HUES64 (cell line): ENCODE data around the gene DAAM1.

Experiments
- H3K27ac ChIP-seq: 2 replicates; pipeline ENCODE4 v1.7.0; 2013; ENCODE audit warnings: low read depth, low read length, inconsistent platforms
- H3K27me3 ChIP-seq: 2 replicates; pipeline ENCODE4 v1.6.1; 2013; ENCODE audit warnings: mild to moderate bottlenecking, low read length; ENCODE audit not compliant: insufficient read depth
- H3K36me3 ChIP-seq: 2 replicates; pipeline ENCODE4 v1.6.1; 2013; ENCODE audit warnings: mild to moderate bottlenecking, low read length; ENCODE audit not compliant: insufficient read depth
- H3K4me1 ChIP-seq: 2 replicates; pipeline ENCODE4 v1.6.1; 2013; ENCODE audit warnings: mild to moderate bottlenecking, low read length, moderate library complexity; ENCODE audit not compliant: insufficient read depth
- H3K4me3 ChIP-seq: 2 replicates; pipeline ENCODE4 v1.5.1; 2013; ENCODE audit warnings: mild to moderate bottlenecking, low read length, moderate library complexity
- H3K9ac ChIP-seq: 2 replicates; pipeline ENCODE4 v1.6.1; 2013; ENCODE audit warnings: mild to moderate bottlenecking, low read depth, low read length
- H3K9me3 ChIP-seq: 2 replicates; pipeline ENCODE4 v1.6.1; 2013; ENCODE audit warnings: low read depth, low read length; ENCODE audit not compliant: insufficient read depth
- WGBS: fragments of 150-250, 120-280 bp; methylation state at CpG from one replicate; pipeline ENCODE4 v1.1.7; 2013; ENCODE audit warnings: missing lambda C conversion rate; 5-methylcytosine and 5-hydroxymethylcytosine counted together

The DAAM1 gene

DNA sequence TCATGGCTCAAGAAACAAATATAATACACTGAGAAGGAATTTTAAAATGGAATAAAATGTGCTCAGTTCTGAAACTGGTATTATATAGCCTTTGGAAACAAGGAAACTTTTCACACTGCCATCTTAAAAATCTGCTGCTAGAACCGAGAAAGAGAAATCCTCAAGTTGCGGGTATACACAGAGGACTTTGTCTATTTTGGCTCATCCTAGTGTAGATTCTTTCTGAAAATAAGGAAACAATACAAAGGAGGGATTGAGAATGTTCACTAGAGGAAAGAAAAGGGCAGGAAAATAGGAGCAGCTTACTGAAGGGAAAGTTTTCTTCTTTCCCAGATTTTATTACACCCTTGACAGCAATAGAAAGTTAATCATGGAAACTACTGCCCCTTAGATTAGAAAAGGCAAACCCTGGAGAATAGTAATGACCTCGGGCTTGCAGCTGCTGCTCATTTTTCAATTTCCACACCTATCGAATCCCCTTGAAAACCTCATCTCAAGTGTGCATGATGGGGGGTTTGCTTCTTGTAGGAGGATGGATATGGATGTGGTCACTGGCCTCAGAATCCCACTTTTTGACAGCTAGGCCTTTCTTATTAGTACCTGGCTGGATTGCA, 104.6 kb downstream of the DAAM1 start:
- Histone ChIP-seq H3K9ac (no peak overlapping the region), H3K27ac (no peak overlapping the region), H3K27me3 (no peaks in the 10 kb centered on the region), H3K36me3 (no peaks in the 10 kb centered on the region), H3K4me3 (no peak overlapping the region), H3K4me1 (no peaks in the 10 kb centered on the region), H3K9me3 (no peaks in the 10 kb centered on the region)
- WGBS = 88% methylated on average over 3 of the region's 4 CpGs

DNA sequence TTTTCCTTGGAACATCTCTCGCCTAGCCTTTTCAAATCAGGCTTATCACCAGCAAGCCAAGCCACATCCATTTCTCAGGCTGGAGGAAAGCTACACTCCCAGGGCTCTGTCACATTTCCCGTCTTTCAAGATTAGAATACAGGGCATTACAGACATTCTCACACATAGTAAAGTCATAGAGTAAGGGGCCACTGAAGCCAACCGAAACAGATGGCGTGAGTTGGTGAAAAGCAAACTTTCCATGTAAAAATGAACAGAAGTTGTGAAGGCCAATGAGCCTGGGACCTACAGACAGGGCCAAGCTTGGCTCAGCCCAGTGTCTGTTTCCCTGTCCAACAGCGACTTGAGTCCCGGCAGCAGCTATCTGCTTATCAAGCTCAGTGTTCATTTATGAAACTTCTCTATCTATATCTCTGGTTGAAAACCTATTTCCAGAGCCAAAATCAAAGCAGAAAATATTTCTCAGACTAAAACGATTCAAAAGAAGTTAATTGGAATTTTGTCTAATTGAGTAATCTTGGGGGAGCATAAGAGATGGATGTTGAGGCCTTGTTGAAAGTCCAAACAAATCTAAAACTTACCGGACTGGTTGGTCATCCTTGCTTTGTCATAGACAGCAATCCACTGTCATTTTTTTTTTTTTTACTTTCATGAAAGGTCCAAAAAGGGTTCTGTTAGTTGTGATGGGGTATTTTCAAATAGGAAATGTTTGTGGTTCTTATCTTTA, 105.6 kb downstream of the DAAM1 start:
- Histone ChIP-seq H3K4me3 (no peak overlapping the region), H3K9ac (no peak overlapping the region), H3K27ac (no peak overlapping the region), H3K36me3 (no peaks in the 10 kb centered on the region), H3K27me3 (no peaks in the 10 kb centered on the region), H3K9me3 (no peaks in the 10 kb centered on the region), H3K4me1 (no peaks in the 10 kb centered on the region)
- WGBS = 96% methylated on average over 8 of the region's 8 CpGs

DNA sequence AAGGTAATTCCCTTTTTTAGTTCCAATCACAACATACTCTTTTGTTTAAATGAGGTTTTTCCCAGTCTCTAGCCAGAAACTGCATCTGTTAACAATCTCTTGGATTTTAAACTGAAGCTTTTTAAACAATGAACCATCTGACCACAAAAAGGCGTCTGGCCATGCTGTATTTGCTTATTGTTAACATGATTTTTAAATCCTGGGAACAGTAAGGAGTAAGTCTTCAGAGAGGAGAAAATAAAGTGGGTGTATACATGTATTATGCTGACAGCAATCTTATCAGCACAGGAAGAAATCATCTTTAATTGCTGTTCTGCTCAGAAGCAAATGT, 106.2 kb downstream of the DAAM1 start:
- Histone ChIP-seq H3K9me3 (no peaks in the 10 kb centered on the region), H3K36me3 (no peaks in the 10 kb centered on the region), H3K4me1 (no peaks in the 10 kb centered on the region), H3K27me3 (no peaks in the 10 kb centered on the region), H3K4me3 (no peak overlapping the region), H3K27ac (no peak overlapping the region), H3K9ac (no peak overlapping the region)
- WGBS = 84% methylated on average over 1 of the region's 1 CpG

DNA sequence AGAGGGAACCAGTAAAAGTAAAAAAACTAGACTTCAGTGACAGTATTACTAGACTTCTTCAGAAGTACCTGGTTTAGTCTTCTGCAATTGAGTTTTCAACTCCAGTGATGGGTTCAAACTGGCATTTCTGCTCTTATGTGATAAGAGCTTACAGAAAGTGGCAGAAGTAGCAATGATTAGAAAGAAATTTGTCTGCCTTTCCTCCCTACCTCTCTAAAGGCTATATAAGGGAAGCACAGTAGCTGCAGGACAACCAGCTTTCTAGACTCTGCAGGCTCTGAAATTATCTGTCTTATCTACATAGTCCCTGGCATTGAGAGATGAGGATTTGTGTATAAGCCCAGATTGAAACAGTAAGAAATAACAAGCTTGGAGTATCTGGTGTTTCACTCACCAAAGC, 107.5 kb downstream of the DAAM1 start:
- Histone ChIP-seq H3K9ac (no peak overlapping the region), H3K27ac (no peak overlapping the region)

DNA sequence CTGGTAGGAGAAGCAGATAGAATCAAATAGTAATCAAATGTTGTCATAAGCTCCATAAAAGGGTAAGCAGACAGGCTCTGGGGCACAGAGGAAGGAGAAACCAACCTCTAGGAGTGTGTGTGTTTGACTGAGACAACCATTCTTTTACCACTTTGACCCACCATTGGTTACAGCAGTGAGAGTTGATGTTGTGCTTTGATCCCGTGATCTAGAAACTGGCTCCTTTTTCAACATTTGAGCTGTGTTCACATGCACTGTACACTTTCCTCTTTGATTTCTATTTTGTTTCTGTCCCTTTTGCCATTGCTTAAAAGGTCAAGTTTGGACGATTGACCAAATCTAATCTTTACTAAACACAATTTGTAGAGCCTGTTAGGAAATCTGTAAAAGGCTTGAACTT, 108.0 kb downstream of the DAAM1 start:
- H3K4me1 ChIP-seq = no peaks in the 10 kb centered on the region
- 98% methylated on average over 2 of the region's 2 CpGs for WGBS
- no peaks in the 10 kb centered on the region for H3K36me3 ChIP-seq
- H3K4me3 ChIP-seq = no peak overlapping the region
- H3K9ac ChIP-seq = no peak overlapping the region
- H3K9me3 ChIP-seq = no peaks in the 10 kb centered on the region
- H3K27ac ChIP-seq = no peak overlapping the region
- H3K27me3 ChIP-seq = no peaks in the 10 kb centered on the region

More for the DNA sequence above, 107.5 kb downstream of the DAAM1 start:
- Histone ChIP-seq H3K9me3 (no peaks in the 10 kb centered on the region), H3K4me1 (no peaks in the 10 kb centered on the region), H3K27me3 (no peaks in the 10 kb centered on the region), H3K36me3 (no peaks in the 10 kb centered on the region), H3K4me3 (no peak overlapping the region)

DNA sequence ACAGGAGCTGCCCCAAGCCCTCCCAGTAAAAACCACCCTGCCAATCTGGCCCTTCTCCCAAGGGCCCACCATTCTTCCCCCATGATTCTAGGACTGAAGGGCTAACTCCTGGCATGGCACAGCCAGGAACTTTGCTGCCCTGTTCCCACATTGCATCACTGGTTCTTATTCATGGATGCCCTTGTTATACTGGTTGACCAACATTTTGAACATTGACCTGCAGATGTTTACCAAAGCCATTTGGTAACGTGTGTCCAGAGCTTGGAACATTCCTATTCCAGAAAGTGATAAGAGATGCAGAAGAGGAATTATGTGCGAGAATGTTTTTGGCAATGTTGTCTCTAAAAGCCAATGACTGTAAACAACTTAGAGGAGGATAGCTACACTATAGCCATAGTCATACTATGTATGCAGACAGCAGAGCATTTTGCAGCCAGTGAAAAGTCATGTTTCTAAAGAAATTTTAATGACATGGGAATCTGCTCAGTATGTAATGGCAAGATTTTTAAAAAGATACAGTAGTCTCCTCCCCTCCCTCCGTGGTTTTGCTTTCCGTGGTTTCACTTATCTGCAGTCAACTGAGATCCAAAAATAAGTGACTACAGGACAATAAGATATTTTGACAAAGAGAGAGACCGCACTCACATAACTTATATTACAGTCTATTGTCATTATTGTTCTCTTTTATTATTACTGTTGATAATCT, 108.8 kb downstream of the DAAM1 start:
- no peak overlapping the region for H3K9ac ChIP-seq
- no peaks in the 10 kb centered on the region for H3K9me3 ChIP-seq
- H3K27ac ChIP-seq = no peak overlapping the region
- 90% methylated on average over 4 of the region's 5 CpGs for WGBS
- no peaks in the 10 kb centered on the region for H3K36me3 ChIP-seq
- no peaks in the 10 kb centered on the region for H3K4me1 ChIP-seq
- no peak overlapping the region for H3K4me3 ChIP-seq
- no peaks in the 10 kb centered on the region for H3K27me3 ChIP-seq

DNA sequence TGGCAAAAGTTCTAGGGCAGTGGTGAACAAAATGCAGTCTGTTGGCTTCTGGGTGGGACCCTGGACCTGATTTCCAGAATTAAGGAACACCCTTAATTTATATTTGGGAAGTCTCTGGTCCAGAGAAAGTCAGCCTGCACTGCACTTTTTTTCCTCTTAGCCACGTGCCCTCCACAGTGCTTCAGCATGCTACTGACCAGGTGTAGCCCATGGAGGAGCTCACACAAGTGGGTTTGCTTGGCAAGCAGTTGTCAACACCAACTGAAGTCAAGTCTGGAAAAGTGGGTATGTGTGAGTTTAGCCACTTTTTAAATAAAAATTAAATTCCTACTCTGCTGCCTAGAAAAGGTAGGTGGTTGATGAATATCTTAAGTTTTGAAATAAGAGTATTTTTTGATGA, 111.3 kb downstream of the DAAM1 start:
- 100% methylated on average over 1 of the region's 1 CpG for WGBS
- no peak overlapping the region for H3K4me3 ChIP-seq
- H3K4me1 ChIP-seq = peaks cover 2% of the 10 kb centered on the region; the same call in 1 of the 2 replicates
- H3K27me3 ChIP-seq = no peaks in the 10 kb centered on the region
- H3K9me3 ChIP-seq = no peaks in the 10 kb centered on the region
- H3K27ac ChIP-seq = no peak overlapping the region
- no peak overlapping the region for H3K9ac ChIP-seq
- no peaks in the 10 kb centered on the region for H3K36me3 ChIP-seq

DNA sequence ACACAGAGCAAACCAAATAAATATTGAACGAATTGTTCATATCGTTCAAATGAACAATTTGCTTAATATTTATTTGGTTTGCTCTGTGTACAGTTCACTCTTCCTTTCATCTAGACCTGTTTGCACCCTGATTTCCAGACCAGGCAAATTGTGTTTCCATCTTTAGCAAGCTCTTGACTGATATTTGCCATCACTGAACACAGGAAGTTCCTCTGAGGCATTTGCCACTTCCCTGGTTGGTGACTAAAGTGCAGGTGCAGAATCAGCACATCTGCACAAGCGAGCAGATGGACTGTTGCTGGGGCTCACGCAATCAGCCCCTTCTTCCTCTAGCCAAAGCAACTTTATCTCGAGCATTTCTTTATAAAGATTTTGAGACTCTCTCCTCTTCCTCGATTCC, 112.9 kb downstream of the DAAM1 start:
- Histone ChIP-seq H3K36me3 (no peaks in the 10 kb centered on the region), H3K4me3 (no peak overlapping the region), H3K4me1 (peaks cover 11% of the 10 kb centered on the region), H3K9me3 (no peaks in the 10 kb centered on the region), H3K27ac (no peak overlapping the region), H3K9ac (no peak overlapping the region), H3K27me3 (no peaks in the 10 kb centered on the region)
- 98% methylated on average over 6 of the region's 6 CpGs for WGBS

DNA sequence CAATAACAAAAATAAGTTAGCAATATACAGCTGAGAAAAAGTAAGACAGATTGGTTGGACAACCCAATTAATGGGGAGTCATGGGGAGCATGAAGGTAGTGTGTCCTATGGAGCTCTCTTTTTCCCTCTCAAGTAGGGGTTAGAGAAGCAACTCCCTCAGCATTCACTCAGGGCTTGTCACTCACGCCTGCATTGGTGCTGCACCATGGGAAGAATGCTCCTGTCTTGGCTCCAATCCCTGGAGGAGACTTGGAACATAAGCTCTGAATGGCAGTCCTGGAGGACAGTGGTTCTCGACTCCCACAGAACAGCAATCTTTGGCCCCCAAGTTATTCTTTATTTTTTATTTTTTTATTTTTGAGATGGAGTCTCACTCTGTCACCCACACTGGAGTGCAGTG, 113.8 kb downstream of the DAAM1 start:
- H3K4me3 ChIP-seq = no peak overlapping the region
- no peaks in the 10 kb centered on the region for H3K27me3 ChIP-seq
- peaks cover 21% of the 10 kb centered on the region for H3K4me1 ChIP-seq
- no peaks in the 10 kb centered on the region for H3K36me3 ChIP-seq
- 95% methylated on average over 2 of the region's 2 CpGs for WGBS
- H3K27ac ChIP-seq = no peak overlapping the region
- H3K9me3 ChIP-seq = no peaks in the 10 kb centered on the region
- H3K9ac ChIP-seq = no peak overlapping the region

DNA sequence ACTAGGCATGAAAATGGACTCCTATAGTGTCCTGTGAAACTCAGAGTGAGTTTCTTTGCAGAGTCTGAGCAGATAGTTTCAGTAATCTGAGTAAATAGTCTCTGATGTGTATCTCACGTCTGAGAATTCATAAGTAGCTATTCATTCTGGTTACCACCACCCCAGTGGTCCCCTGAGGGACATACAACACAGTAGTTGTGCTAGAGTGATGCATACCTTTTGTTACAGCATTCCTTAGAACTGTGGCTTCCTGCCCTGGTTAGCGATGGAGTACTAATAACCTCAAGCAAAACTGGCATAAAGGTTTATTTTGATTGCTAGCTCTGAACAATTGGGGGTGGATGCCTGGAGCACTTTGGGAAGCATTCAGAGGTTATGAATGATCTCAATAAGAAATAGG, 114.7 kb downstream of the DAAM1 start:
- Histone ChIP-seq H3K9me3 (no peaks in the 10 kb centered on the region), H3K4me1 (peaks cover 22% of the 10 kb centered on the region), H3K36me3 (no peaks in the 10 kb centered on the region), H3K27ac (no peak overlapping the region), H3K9ac (no peak overlapping the region), H3K4me3 (no peak overlapping the region), H3K27me3 (no peaks in the 10 kb centered on the region)
- 71% methylated on average over 2 of the region's 2 CpGs for WGBS

DNA sequence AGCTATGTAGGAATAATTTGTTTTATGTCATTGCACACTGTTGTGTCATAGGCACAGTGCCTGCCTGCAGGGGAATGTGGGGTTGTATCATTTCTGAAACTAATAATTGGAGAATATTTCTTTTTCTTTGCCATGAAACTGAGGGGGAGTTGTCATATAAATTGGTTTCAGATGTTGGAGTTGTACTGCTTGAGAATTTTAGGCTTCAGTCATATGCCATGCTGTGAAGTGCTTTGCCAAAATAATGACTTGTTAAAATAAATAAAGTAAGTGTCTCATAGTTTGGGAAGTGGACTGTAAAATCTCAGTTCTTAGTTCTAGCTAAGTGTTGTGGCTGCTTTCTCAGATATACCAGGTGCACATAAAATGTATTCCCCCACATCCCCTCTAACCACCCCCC, 116.8 kb downstream of the DAAM1 start:
- Histone ChIP-seq H3K27ac (no peak overlapping the region), H3K9me3 (no peaks in the 10 kb centered on the region), H3K4me3 (no peak overlapping the region), H3K27me3 (no peaks in the 10 kb centered on the region), H3K4me1 (peaks cover 22% of the 10 kb centered on the region), H3K9ac (no peak overlapping the region), H3K36me3 (no peaks in the 10 kb centered on the region)
